Measurements from ENCODE around the gene TEX101. TPM values are rescaled to one million over a fixed set of nuclear protein-coding genes. Genes with fewer than 3 reads are reported as not detected.

The TEX101 gene
- total RNA-seq, 4 donors from 2014 or later = not detected

GRCh38 chr19:43464134-43464775 lies 49.6 kb downstream of the TEX101 start:
- peaks cover 12 to 35% (median 18%) of the 10 kb centered on the region in 3 donors for H3K27me3 ChIP-seq
- in situ Hi-C loops (cut with MboI; ENCODE audit: low sequenced_read_pairs in 4 of 4) = no loop called here
- TF ChIP-seq CTCF (IDR thresholded peaks at IDR 0.05 in 4 of 5, conservative IDR thresholded peaks at IDR 0.05 in 1 of 5) (no peak), POLR2A (IDR thresholded peaks at IDR 0.05) (peak in 1 of 2 donors; percentile 3)
- ATAC-seq (peak; percentile 57 to 69), DNase-seq (peak in 1 of 2 donors; percentile 22)
- peak overlapping the region; percentile 64 to 94 (median 68) for H3K4me3 ChIP-seq
- intact Hi-C loops (cut with DNase I; ENCODE audit: low total_unique reads) = no loop called here
- no peaks in the 10 kb centered on the region for H3K9me3 ChIP-seq
- H3K36me3 ChIP-seq = no peaks in the 10 kb centered on the region
- peak overlapping the region; percentile 67 to 80 (median 70) for H3K27ac ChIP-seq
- H3K4me1 ChIP-seq = no peaks in the 10 kb centered on the region

DNA sequence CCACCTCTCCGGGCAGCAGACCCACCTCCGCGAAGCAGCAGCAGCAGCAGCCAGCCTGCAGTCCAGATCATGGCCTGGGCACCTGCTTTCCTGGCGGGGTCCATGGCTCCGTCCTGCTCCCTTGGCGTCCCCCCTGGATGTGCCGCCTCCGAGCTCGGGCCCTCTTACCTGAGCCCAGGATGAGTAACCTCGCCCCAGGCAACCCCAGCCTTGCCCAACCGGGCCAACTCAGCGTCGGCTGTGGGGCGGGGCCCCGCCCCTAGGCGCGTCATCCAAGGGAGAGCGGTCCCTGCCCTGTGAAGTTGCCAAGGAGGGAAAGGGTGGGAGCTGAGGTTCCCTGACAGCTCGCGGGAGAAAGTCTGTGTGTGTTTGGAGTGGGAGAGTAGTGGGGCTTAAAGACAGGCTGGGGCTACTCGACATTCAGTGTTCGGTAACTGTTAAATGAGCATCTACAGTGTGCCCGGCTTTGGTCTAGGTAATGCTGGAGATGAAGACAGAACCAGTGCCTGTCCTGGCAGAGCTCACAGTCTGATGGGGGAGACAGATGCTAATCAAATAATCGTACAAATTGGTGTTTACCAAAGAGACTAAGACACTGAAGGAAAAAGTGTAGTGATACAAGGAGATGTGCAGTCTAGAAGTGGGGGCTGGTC lies 50.9 kb downstream of the TEX101 start, which contains the start of gene LYPD3:
Gene LYPD3, minus strand, starts transcription at position 141 of the 653 bp plus-strand sequence. Its CDS starts 37 bp downstream, at position 104.
- in situ Hi-C loops (cut with MboI; ENCODE audit: low sequenced_read_pairs in 4 of 4) (no loop called here), intact Hi-C loops (cut with DNase I; ENCODE audit: low total_unique reads) (no loop called here)
- Histone ChIP-seq H3K36me3 (no peaks in the 10 kb centered on the region), H3K4me3 (peak within 1 kb of the TSS in 3 of 4 donors; percentile 64 to 94 (median 69)), H3K27me3 (peaks cover 12 to 35% (median 18%) of the 10 kb centered on the region in 3 donors), H3K9me3 (no peaks in the 10 kb centered on the region), H3K4me1 (no peaks in the 10 kb centered on the region), H3K27ac (peak within 1 kb of the TSS in 1 of 4 donors; percentile 71)
- ATAC-seq = no peak
- TF ChIP-seq POLR2A (IDR thresholded peaks at IDR 0.05) = no peak
- no peak for TF ChIP-seq CTCF (IDR thresholded peaks at IDR 0.05 in 4 of 5, conservative IDR thresholded peaks at IDR 0.05 in 1 of 5)
- DNase-seq = no peak

- in situ Hi-C loops (cut with MboI; ENCODE audit: low sequenced_read_pairs in 4 of 4) = no loop called here
Observed at GRCh38 chr19:43466793-43467192, 52.1 kb downstream of the TEX101 start.

DNA sequence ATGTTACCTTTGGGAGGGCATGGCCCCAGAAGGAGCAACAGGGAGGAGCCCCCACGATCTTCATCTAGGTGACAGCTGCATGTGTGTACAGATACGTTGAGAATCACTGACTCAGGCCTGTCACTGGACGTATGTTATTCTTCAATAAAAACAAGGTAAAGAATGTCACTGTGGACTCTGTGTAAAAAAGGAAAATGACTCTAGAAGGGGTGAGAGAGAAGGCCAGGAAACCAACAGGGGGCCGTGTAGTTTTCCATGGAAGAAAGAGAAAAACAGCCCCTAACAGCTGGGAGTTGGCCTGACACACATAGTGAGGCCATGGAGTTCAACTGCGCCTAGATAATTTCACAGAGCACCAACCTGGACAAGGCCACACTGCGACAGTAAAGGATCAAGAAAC lies 52.6 kb downstream of the TEX101 start:
- in situ Hi-C loops (cut with MboI; ENCODE audit: low sequenced_read_pairs in 4 of 4) (no loop called here), intact Hi-C loops (cut with DNase I; ENCODE audit: low total_unique reads) (no loop called here)
- Histone ChIP-seq H3K9me3 (no peaks in the 10 kb centered on the region), H3K27me3 (peaks cover 12 to 35% (median 18%) of the 10 kb centered on the region in 3 donors), H3K4me1 (no peaks in the 10 kb centered on the region), H3K4me3 (no peak overlapping the region), H3K27ac (no peak overlapping the region), H3K36me3 (no peaks in the 10 kb centered on the region)
- DNase-seq (no peak), ATAC-seq (no peak)
- TF ChIP-seq POLR2A (IDR thresholded peaks at IDR 0.05) = no peak
- TF ChIP-seq CTCF (IDR thresholded peaks at IDR 0.05 in 4 of 5, conservative IDR thresholded peaks at IDR 0.05 in 1 of 5) = no peak

More at GRCh38 chr19:43466793-43467192, 52.1 kb downstream of the TEX101 start:
- H3K36me3 ChIP-seq = no peaks in the 10 kb centered on the region
- H3K4me1 ChIP-seq = no peaks in the 10 kb centered on the region
- DNase-seq (no peak), ATAC-seq (no peak)
- H3K27ac ChIP-seq = no peak overlapping the region
- TF ChIP-seq POLR2A (IDR thresholded peaks at IDR 0.05) (no peak), CTCF (IDR thresholded peaks at IDR 0.05 in 4 of 5, conservative IDR thresholded peaks at IDR 0.05 in 1 of 5) (no peak)
- no peak overlapping the region for H3K4me3 ChIP-seq
- H3K27me3 ChIP-seq = peaks cover 12 to 35% (median 18%) of the 10 kb centered on the region in 3 donors
- intact Hi-C loops (cut with DNase I; ENCODE audit: low total_unique reads) = no loop called here
- no peaks in the 10 kb centered on the region for H3K9me3 ChIP-seq

All from gastrocnemius medialis (tissue), 4 donors.